IMR-90 (cell line): Measurements from ENCODE around the gene CDC73. TPM values are rescaled to one million over a fixed set of nuclear protein-coding genes. Genes with fewer than 3 reads are reported as not detected.

Experiments
- ATAC-seq: fragments of 200-7000 bp; cut with Tn5 transposase; 2 replicates; pipeline ENCODE4 v1.9.1; 2020; ENCODE audit warnings: low read depth, mild to moderate bottlenecking, moderate library complexity
- BruUV-seq: library from RNA; stranded (reverse); fragments of 400-500 nt; replicated peaks from 2 replicates; lab custom pipeline; 2021; lab: Mats Ljungman, UMichigan
- CTCF ChIA-PET: fragments of 300-600 bp; formaldehyde crosslinking; extraction: SDS; loops from one replicate; lab custom pipeline; 2021; ENCODE audit warnings: antibody characterized with exemption; lab: Yijun Ruan, JAX
- POLR2A ChIA-PET: fragments of 300-600 bp; sonication (Branson Sonifier 250); formaldehyde crosslinking; loops from one replicate; lab custom pipeline; 2022; ENCODE audit warnings: antibody characterized with exemption; ENCODE audit not compliant: unreplicated experiment; lab: Charles Lee
- DNase-seq: peaks from one replicate; pipeline ENCODE4 v3.0.0; 2013
- H2AFZ ChIP-seq: replicated peaks from 2 replicates; pipeline ENCODE3; 2013; ENCODE audit warnings: low read length, mild to moderate bottlenecking; ENCODE audit not compliant: poor library complexity
- H2AK5ac ChIP-seq: 2 replicates; pipeline ENCODE4 v1.6.1; 2013; ENCODE audit warnings: low read depth, low read length, inconsistent platforms
- H2AK9ac ChIP-seq: replicated peaks from 2 replicates; pipeline ENCODE3; 2013; ENCODE audit warnings: mild to moderate bottlenecking, low read depth, low read length, moderate library complexity; ENCODE audit not compliant: poor library complexity
- H2BK120ac ChIP-seq: 2 replicates; pipeline ENCODE4 v1.6.1; 2013; ENCODE audit warnings: low read depth, low read length, inconsistent platforms
- H2BK15ac ChIP-seq: 3 replicates; pipeline ENCODE4 v1.6.1; 2013; ENCODE audit warnings: low read depth, low read length, inconsistent platforms
- H2BK20ac ChIP-seq: 2 replicates; pipeline ENCODE4 v1.6.1; 2013; ENCODE audit warnings: low read depth, mild to moderate bottlenecking, inconsistent platforms, low read length, moderate library complexity
- H2BK5ac ChIP-seq: 2 replicates; pipeline ENCODE4 v1.6.1; 2013; ENCODE audit warnings: mild to moderate bottlenecking, low read depth, low read length, inconsistent platforms; ENCODE audit not compliant: poor library complexity, severe bottlenecking
- H3K14ac ChIP-seq: replicated peaks from 2 replicates; pipeline ENCODE4 v1.6.1; 2013; ENCODE audit warnings: low read depth, low read length, inconsistent platforms
- H3K18ac ChIP-seq: 2 replicates; pipeline ENCODE4 v1.6.1; 2013; ENCODE audit warnings: low read depth, low read length, control low read depth
- H3K23ac ChIP-seq: 2 replicates; pipeline ENCODE4 v1.6.1; 2013; ENCODE audit warnings: low read depth, low read length, inconsistent platforms
- H3K27ac ChIP-seq: 2 replicates; pipeline ENCODE4 v1.5.1; 2013; ENCODE audit warnings: mild to moderate bottlenecking, control low read depth, low read length; ENCODE audit not compliant: insufficient read depth
- H3K27me3 ChIP-seq: 2 replicates; pipeline ENCODE4 v1.6.1; 2013; ENCODE audit warnings: low read length; ENCODE audit not compliant: control insufficient read depth, insufficient read depth
- H3K36me3 ChIP-seq: 2 replicates; pipeline ENCODE4 v1.6.1; 2013; ENCODE audit warnings: low read length, mixed read lengths; ENCODE audit not compliant: control insufficient read depth, insufficient read depth
- H3K4ac ChIP-seq: 2 replicates; pipeline ENCODE4 v1.6.1; 2013; ENCODE audit warnings: low read depth, low read length, inconsistent platforms
- H3K4me1 ChIP-seq: 2 replicates; pipeline ENCODE4 v1.6.1; 2013; ENCODE audit warnings: low read length, mixed read lengths; ENCODE audit not compliant: control insufficient read depth, insufficient read depth
- H3K4me2 ChIP-seq: 2 replicates; pipeline ENCODE4 v1.6.1; 2013; ENCODE audit warnings: low read depth, mild to moderate bottlenecking, control low read depth, low read length, moderate library complexity
- H3K4me3 ChIP-seq: 2 replicates; pipeline ENCODE4 v1.5.1; 2013; ENCODE audit warnings: low read depth, mild to moderate bottlenecking, control low read depth, low read length, moderate library complexity; ENCODE audit not compliant: insufficient read depth
- H3K56ac ChIP-seq: 2 replicates; pipeline ENCODE4 v1.6.1; 2013; ENCODE audit warnings: low read length, inconsistent platforms; ENCODE audit not compliant: insufficient read depth; ENCODE audit errors: extremely low read depth
- H3K79me1 ChIP-seq, 2 experiments: 2 replicates each; pipeline ENCODE4 v1.6.1; 2013; ENCODE audit warnings: low read length in 2 of 2, inconsistent platforms in 1 of 2, low read depth in 1 of 2
- H3K9ac ChIP-seq: 2 replicates; pipeline ENCODE4 v1.6.1; 2013; ENCODE audit warnings: low read depth, low read length, control low read depth
- H3K9me1 ChIP-seq: 2 replicates; pipeline ENCODE4 v1.6.1; 2013; ENCODE audit warnings: low read length, inconsistent platforms; ENCODE audit not compliant: insufficient read depth
- H3K9me3 ChIP-seq: 2 replicates; pipeline ENCODE4 v1.6.1; 2013; ENCODE audit warnings: low read length; ENCODE audit not compliant: control insufficient read depth, insufficient read depth
- H4K20me1 ChIP-seq: 2 replicates; pipeline ENCODE4 v1.6.1; 2013; ENCODE audit warnings: low read length, inconsistent platforms; ENCODE audit not compliant: insufficient read depth
- H4K5ac ChIP-seq: 2 replicates; pipeline ENCODE4 v1.6.1; 2013; ENCODE audit warnings: mild to moderate bottlenecking, low read depth, low read length, control low read depth
- H4K8ac ChIP-seq, 2 experiments: 2 replicates each; pipeline ENCODE4 v1.6.1; 2013; ENCODE audit warnings: low read depth in 2 of 2, low read length in 2 of 2, control low read depth in 1 of 2, inconsistent platforms in 1 of 2
- H4K91ac ChIP-seq: 2 replicates; pipeline ENCODE4 v1.6.1; 2013; ENCODE audit warnings: low read depth, low read length, inconsistent platforms; ENCODE audit not compliant: insufficient read depth
- BHLHE40 ChIP-seq: fragments of 150-350 bp; IDR thresholded peaks from 2 replicates; pipeline ENCODE4 v1.6.1; 2016; ENCODE audit warnings: mild to moderate bottlenecking, low read depth, low read length
- CEBPB ChIP-seq: IDR thresholded peaks from 2 replicates; pipeline ENCODE4 v1.6.1; 2012; ENCODE audit warnings: low read depth, low read length, improper control_type of control experiment
- CHD1 ChIP-seq: IDR thresholded peaks from 2 replicates; pipeline ENCODE4 v1.6.1; 2012; ENCODE audit warnings: low read depth, low read length, improper control_type of control experiment
- FOS ChIP-seq: fragments of 150-350 bp; IDR thresholded peaks from 2 replicates; pipeline ENCODE4 v1.6.1; 2016; ENCODE audit warnings: low read depth, low read length
- MAFK ChIP-seq: IDR thresholded peaks from 2 replicates; pipeline ENCODE4 v1.6.1; 2012; ENCODE audit warnings: low read depth, low read length, improper control_type of control experiment
- MAZ ChIP-seq: IDR thresholded peaks from 2 replicates; pipeline ENCODE4 v1.6.1; 2012; ENCODE audit warnings: low read depth, mild to moderate bottlenecking, low read length, improper control_type of control experiment, moderate library complexity, borderline replicate concordance
- MXI1 ChIP-seq: IDR thresholded peaks from 2 replicates; pipeline ENCODE4 v1.6.1; 2012; ENCODE audit warnings: low read depth, mild to moderate bottlenecking, low read length, moderate library complexity, borderline replicate concordance
- NFE2L2 ChIP-seq: fragments of 150-350 bp; IDR thresholded peaks from 2 replicates; pipeline ENCODE4 v1.6.1; 2016; ENCODE audit warnings: low read depth, mild to moderate bottlenecking, low read length
- POLR2A ChIP-seq: IDR thresholded peaks from 2 replicates; pipeline ENCODE4 v1.6.1; 2012; ENCODE audit warnings: mild to moderate bottlenecking, low read depth, low read length
- RAD21 ChIP-seq: IDR thresholded peaks from 2 replicates; pipeline ENCODE4 v1.6.1; 2012; ENCODE audit warnings: low read length, improper control_type of control experiment
- RCOR1 ChIP-seq: IDR thresholded peaks from 2 replicates; pipeline ENCODE4 v1.6.1; 2012; ENCODE audit warnings: mild to moderate bottlenecking, low read length, improper control_type of control experiment; ENCODE audit not compliant: insufficient replicate concordance
- RFX5 ChIP-seq: IDR thresholded peaks from 2 replicates; pipeline ENCODE4 v1.8.0; 2012; ENCODE audit warnings: low read depth, mild to moderate bottlenecking, low read length, moderate library complexity
- SMC3 ChIP-seq: fragments of 150-350 bp; IDR thresholded peaks from 2 replicates; pipeline ENCODE4 v1.6.1; 2016; ENCODE audit warnings: low read depth, mild to moderate bottlenecking, antibody characterized with exemption, low read length, moderate library complexity
- WGBS, 2 experiments: methylation state at CpG; one replicate each; pipeline versions ENCODE4 v1.1.5 to v1.1.7; 2013; ENCODE audit warnings: missing lambda C conversion rate in 2 of 2; ENCODE audit not compliant: insufficient read length in 1 of 2; ENCODE audit errors: extremely low coverage in 2 of 2; 5-methylcytosine and 5-hydroxymethylcytosine counted together
- dilution Hi-C: fragments of 300-500 bp; cut with HindIII; formaldehyde crosslinking; loops from one replicate; pipeline ENCODE4 v1.14.3; 2018; ENCODE audit warnings: low sequenced_read_pairs; ENCODE audit not compliant: unreplicated experiment
- in situ Hi-C: fragments of 300-500 bp; cut with MboI; formaldehyde crosslinking; loops from 3 replicates; pipeline ENCODE4 v1.14.3; 2019; ENCODE audit warnings: low sequenced_read_pairs, inconsistent platforms, mixed read lengths
- intact Hi-C: fragments of 100-400 bp; cut with micrococcal nuclease; formaldehyde crosslinking; loops from 2 replicates; pipeline ENCODE4 v1.10.0; 2022
- polyA plus RNA-seq, 3 experiments: library from polyadenylated mRNA; depleted of rRNA; stranded (reverse); fragments of >200 nt; gene quantifications; 2 replicates each; pipeline ENCODE4 v1.2.3, GENCODE V29; 2012; ENCODE audit warnings: low replicate concordance in 1 of 3
- total RNA-seq: library from RNA; depleted of rRNA; stranded (reverse); fragments of >200 nt; gene quantifications from 2 replicates; pipeline ENCODE4 v1.2.3, GENCODE V29; 2012
- TF ChIP-seq, protein P1 (sequence below): conservative IDR thresholded peaks from 2 replicates; pipeline ENCODE4 v1.5.1; 2012; ENCODE audit warnings: mild to moderate bottlenecking, low read depth, low read length, improper control_type of control experiment
- TF ChIP-seq, protein P2 (sequence below): fragments of 150-350 bp; IDR thresholded peaks from 2 replicates; pipeline ENCODE4 v1.6.1; 2016; ENCODE audit warnings: low read depth, mild to moderate bottlenecking, low read length, moderate library complexity, borderline replicate concordance
- TF ChIP-seq, protein P3 (sequence below): fragments of 150-350 bp; IDR thresholded peaks from 2 replicates; pipeline ENCODE4 v1.6.1; 2017; ENCODE audit warnings: mild to moderate bottlenecking, antibody characterized with exemption, low read length, low read depth

The CDC73 gene
- total and polyA plus RNA-seq, 2 of the 4 experiments (the other 2 are of a cell fraction), result 22.1 to 29.6 TPM

DNA sequence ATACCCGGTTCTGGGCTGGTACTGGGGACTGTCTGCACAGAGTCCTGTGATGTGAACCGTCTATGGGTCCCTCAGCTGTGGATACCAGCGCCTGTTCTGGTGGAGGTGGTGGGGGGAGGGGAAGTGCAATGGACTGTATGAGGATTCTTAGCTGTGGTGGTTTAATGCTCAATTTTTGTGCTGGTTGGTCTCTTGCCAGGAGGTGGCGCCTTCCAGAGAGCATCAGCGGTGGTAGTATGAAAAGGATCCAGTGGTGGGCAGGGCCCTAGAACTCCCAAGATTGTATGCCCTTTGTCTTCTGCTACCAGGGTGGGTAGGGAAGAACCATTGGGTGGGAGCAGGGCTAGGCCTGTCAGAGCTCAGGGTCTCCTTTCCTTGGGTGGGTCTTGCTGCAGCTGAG, 153.9 kb downstream of the CDC73 start:
- ATAC-seq (no peak), DNase-seq (no peak)
- Histone ChIP-seq H3K27me3 (no peaks in the 10 kb centered on the region), H3K9ac (no peak overlapping the region), H4K5ac (no peak overlapping the region), H2BK20ac (no peak overlapping the region), H3K79me1 (no peaks in the 10 kb centered on the region), H2AK9ac (no peak overlapping the region), H3K27ac (no peak overlapping the region), H3K56ac (no peak overlapping the region), H3K36me3 (0 out of 2 replicates have a peak, but pooled peaks cover 1% of the 10 kb centered on the region), H2BK120ac (no peak overlapping the region), H3K18ac (no peak overlapping the region), H3K4me2 (no peak overlapping the region), H3K14ac (no peak overlapping the region), H4K20me1 (no peaks in the 10 kb centered on the region), H3K4me3 (no peak overlapping the region), H3K4ac (no peak overlapping the region), H4K91ac (no peak overlapping the region), H4K8ac (no peak overlapping the region), H2BK15ac (no peak overlapping the region), H3K9me3 (no peaks in the 10 kb centered on the region), H2AK5ac (no peak overlapping the region), H3K23ac (no peak overlapping the region), H3K9me1 (no peaks in the 10 kb centered on the region), H2BK5ac (no peak overlapping the region), H3K4me1 (no peaks in the 10 kb centered on the region; the same call in 1 of the 2 replicates), H2AFZ (no peak overlapping the region)
- ChIA-PET POLR2A (no interaction called here), CTCF (interaction anchor here (0.6 kb wide), 1 partner anchor 15 kb away, joined by 3 read pairs; no protein-coding TSS in a partner anchor)
- TF ChIP-seq CEBPB (no peak), MAZ (no peak), MAFK (no peak), FOS (no peak), POLR2A (no peak), RAD21 (no peak), MXI1 (no peak), SMC3 (no peak), CHD1 (no peak), BHLHE40 (no peak), RCOR1 (no peak), NFE2L2 (no peak), RFX5 (no peak)
- TF ChIP-seq, protein P1, sequence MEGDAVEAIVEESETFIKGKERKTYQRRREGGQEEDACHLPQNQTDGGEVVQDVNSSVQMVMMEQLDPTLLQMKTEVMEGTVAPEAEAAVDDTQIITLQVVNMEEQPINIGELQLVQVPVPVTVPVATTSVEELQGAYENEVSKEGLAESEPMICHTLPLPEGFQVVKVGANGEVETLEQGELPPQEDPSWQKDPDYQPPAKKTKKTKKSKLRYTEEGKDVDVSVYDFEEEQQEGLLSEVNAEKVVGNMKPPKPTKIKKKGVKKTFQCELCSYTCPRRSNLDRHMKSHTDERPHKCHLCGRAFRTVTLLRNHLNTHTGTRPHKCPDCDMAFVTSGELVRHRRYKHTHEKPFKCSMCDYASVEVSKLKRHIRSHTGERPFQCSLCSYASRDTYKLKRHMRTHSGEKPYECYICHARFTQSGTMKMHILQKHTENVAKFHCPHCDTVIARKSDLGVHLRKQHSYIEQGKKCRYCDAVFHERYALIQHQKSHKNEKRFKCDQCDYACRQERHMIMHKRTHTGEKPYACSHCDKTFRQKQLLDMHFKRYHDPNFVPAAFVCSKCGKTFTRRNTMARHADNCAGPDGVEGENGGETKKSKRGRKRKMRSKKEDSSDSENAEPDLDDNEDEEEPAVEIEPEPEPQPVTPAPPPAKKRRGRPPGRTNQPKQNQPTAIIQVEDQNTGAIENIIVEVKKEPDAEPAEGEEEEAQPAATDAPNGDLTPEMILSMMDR, result no peak
- TF ChIP-seq, protein P2, sequence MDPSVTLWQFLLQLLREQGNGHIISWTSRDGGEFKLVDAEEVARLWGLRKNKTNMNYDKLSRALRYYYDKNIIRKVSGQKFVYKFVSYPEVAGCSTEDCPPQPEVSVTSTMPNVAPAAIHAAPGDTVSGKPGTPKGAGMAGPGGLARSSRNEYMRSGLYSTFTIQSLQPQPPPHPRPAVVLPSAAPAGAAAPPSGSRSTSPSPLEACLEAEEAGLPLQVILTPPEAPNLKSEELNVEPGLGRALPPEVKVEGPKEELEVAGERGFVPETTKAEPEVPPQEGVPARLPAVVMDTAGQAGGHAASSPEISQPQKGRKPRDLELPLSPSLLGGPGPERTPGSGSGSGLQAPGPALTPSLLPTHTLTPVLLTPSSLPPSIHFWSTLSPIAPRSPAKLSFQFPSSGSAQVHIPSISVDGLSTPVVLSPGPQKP, result no peak
- TF ChIP-seq, protein P3, sequence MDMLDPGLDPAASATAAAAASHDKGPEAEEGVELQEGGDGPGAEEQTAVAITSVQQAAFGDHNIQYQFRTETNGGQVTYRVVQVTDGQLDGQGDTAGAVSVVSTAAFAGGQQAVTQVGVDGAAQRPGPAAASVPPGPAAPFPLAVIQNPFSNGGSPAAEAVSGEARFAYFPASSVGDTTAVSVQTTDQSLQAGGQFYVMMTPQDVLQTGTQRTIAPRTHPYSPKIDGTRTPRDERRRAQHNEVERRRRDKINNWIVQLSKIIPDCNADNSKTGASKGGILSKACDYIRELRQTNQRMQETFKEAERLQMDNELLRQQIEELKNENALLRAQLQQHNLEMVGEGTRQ, result no peak
- no TSS peak for BruUV-seq
- in situ Hi-C loops, result no loop called here
- 89% methylated on average over 3 of the region's 5 CpGs; no CpG with 5 or more reads in 1 of the 2 experiments for WGBS, 2 experiments
- intact Hi-C loops, result no loop called here
- dilution Hi-C loops, result no loop called here
